ENCODE results near the gene RECQL5. TPM values are rescaled to one million over a fixed set of nuclear protein-coding genes. Genes with fewer than 3 reads are reported as not detected.

RECQL5 gene
- total and polyA plus RNA-seq, 2 of the 8 experiments (the other 6 are each of a cell fraction or from before 2014, with no cell fraction given): 15.1 to 41.1 TPM

GRCh38 chr17:75649687-75650086 is 17.3 kb downstream of the RECQL5 start:
- no peak for FAIRE-seq
- POLR2A ChIA-PET (ENCODE audit: partially characterized antibody): interaction anchor here (0.6 to 1.6 kb wide), 6 partner anchors 11 to 130 kb away, joined by 3 to 6 read pairs (median 4); partner anchors contain the start of genes GALK1, RECQL5 and SAP30BP
- CTCF ChIA-PET (ENCODE audit: partially characterized antibody): interaction anchor here (1.6 to 51.0 kb wide), 4 partner anchors 12 to 100 kb away, joined by 3 to 2200 read pairs (median 92); partner anchors contain the start of gene SMIM5

More at GRCh38 chr17:75649687-75650086, 17.3 kb downstream of the RECQL5 start:
- no peak overlapping the region for H2AFZ ChIP-seq (ENCODE audit: low read length)
- no peak overlapping the region for H3K9ac ChIP-seq (replicated peaks in 1 of 4; ENCODE audit: extremely low read depth in 1 of 4, low read depth in 3 of 4, low read length in 3 of 4)
- H3K14ac ChIP-seq (ENCODE audit: insufficient read length): no peak overlapping the region
- no peaks in the 10 kb centered on the region for H3K23me2 ChIP-seq (ENCODE audit: low read depth, low read length)
- H2BK5ac ChIP-seq (ENCODE audit: low read depth, low read length): no peak overlapping the region
- DNase-seq (ENCODE audit: low read depth in 1 of 2, low spot score in 2 of 2): no peak
- no peak overlapping the region for H2BK20ac ChIP-seq (ENCODE audit: low read length)
- H2BK12ac ChIP-seq (ENCODE audit: low read depth, low read length): no peak overlapping the region
- H3K56ac ChIP-seq (replicated peaks; ENCODE audit: insufficient read length, low read depth, low read length): no peak overlapping the region
- no peak overlapping the region for H2BK120ac ChIP-seq (replicated peaks; ENCODE audit: low read depth, low read length)
- no peaks in the 10 kb centered on the region for H3K9me3 ChIP-seq (ENCODE audit: insufficient read depth in 2 of 2, low read depth in 1 of 2, low read length in 1 of 2)
- no peak overlapping the region for H4K91ac ChIP-seq (replicated peaks; ENCODE audit: insufficient read length, low read length)
- WGBS, 2 experiments (ENCODE audit: extremely low coverage in 1 of 2, insufficient coverage in 1 of 2, insufficient read length in 1 of 2, insufficient replicate concordance in 2 of 2, low coverage in 1 of 2, low lambda C conversion rate in 2 of 2, missing lambda C conversion rate in 1 of 2): 93% methylated on average over 6 of the region's 6 CpGs; no CpG with 5 or more reads in 1 of the 2 experiments
- H3K4me1 ChIP-seq (replicated peaks in 1 of 4; ENCODE audit: control insufficient read depth in 3 of 4, insufficient read depth in 4 of 4, low read length in 3 of 4): no peaks in the 10 kb centered on the region; a peak in 1 of 7 replicates
- H3K79me1 ChIP-seq (ENCODE audit: low read depth, low read length): no peaks in the 10 kb centered on the region; the same call in 1 of the 2 replicates
- H4K5ac ChIP-seq (ENCODE audit: insufficient read length, low read depth, low read length): no peak overlapping the region
- no peak overlapping the region for H3K18ac ChIP-seq (ENCODE audit: extremely low read depth, low read length)
- no peak overlapping the region for H3K4me2 ChIP-seq (ENCODE audit: insufficient read depth in 1 of 2, low read depth in 2 of 2, low read length in 2 of 2)
- H3K36me3 ChIP-seq (ENCODE audit: control insufficient read depth in 2 of 4, insufficient read depth in 4 of 4, low read length in 3 of 4): peaks cover 6 to 25% (median 11%) of the 10 kb centered on the region in 4 experiments; a peak in 7 of 8 replicates
- H4K8ac ChIP-seq (ENCODE audit: extremely low read depth, insufficient read depth, low read length): no peak overlapping the region
- H3K27ac ChIP-seq (ENCODE audit: low read depth, low read length): no peak overlapping the region
- peaks cover 0 to 5% of the 10 kb centered on the region in 2 experiments for H4K20me1 ChIP-seq (replicated peaks in 1 of 2; ENCODE audit: control insufficient read depth in 1 of 2, insufficient read depth in 2 of 2, low read length in 2 of 2)
- no peak overlapping the region for H3K23ac ChIP-seq (ENCODE audit: insufficient read length)
- no peak overlapping the region for H3K4ac ChIP-seq (replicated peaks; ENCODE audit: insufficient read length, low read depth, low read length)
- H2AK5ac ChIP-seq (ENCODE audit: low read depth, low read length): no peak overlapping the region
- H2BK15ac ChIP-seq (ENCODE audit: low read length): no peak overlapping the region
- H3K27me3 ChIP-seq (replicated peaks in 1 of 4; ENCODE audit: control insufficient read depth in 3 of 4, extremely low read depth in 1 of 4, insufficient read depth in 3 of 4, low read length in 3 of 4): no peaks in the 10 kb centered on the region
- H3K4me3 ChIP-seq (ENCODE audit: extremely low read depth in 1 of 4, insufficient read depth in 2 of 4, low read depth in 3 of 4, low read length in 4 of 4): no peak overlapping the region
- H3K79me2 ChIP-seq (ENCODE audit: control insufficient read depth in 1 of 2, insufficient read depth in 2 of 2, low read length in 2 of 2): no peaks in the 10 kb centered on the region

Data from H1 (cell line).